Raji (cell line): ENCODE data around the gene HIRA.

ENCODE experiments used
- POLR2A ChIP-seq: IDR thresholded peaks from 2 replicates; pipeline ENCODE4 v1.6.1; 2011; ENCODE audit warnings: low read depth, low read length, control low read depth; ENCODE audit not compliant: insufficient read depth

Gene HIRA

GRCh38 chr22:19466848-19467752 lies 35.6 kb upstream of the HIRA start:
- no peak for TF ChIP-seq POLR2A

- no peak for TF ChIP-seq POLR2A
These were observed 34.7 kb upstream of the HIRA start for GRCh38 chr22:19466126-19466716.

- no peak for TF ChIP-seq POLR2A
These were observed 33.4 kb upstream of the HIRA start for GRCh38 chr22:19464975-19465374.

- no peak for TF ChIP-seq POLR2A
These were observed 33.0 kb upstream of the HIRA start for GRCh38 chr22:19464546-19464945.

- TF ChIP-seq POLR2A, result no peak
These were observed 32.2 kb upstream of the HIRA start for GRCh38 chr22:19463491-19464469.

- no peak for TF ChIP-seq POLR2A
These were observed 31.5 kb upstream of the HIRA start for GRCh38 chr22:19463008-19463407.

- no peak for TF ChIP-seq POLR2A
These were observed 30.0 kb upstream of the HIRA start for GRCh38 chr22:19461506-19461905.

GRCh38 chr22:19460036-19460435 lies 28.5 kb upstream of the HIRA start:
- TF ChIP-seq POLR2A, result no peak

GRCh38 chr22:19457828-19458428 lies 26.4 kb upstream of the HIRA start:
- TF ChIP-seq POLR2A, result no peak

GRCh38 chr22:19456541-19456940 lies 25.0 kb upstream of the HIRA start:
- no peak for TF ChIP-seq POLR2A

- no peak for TF ChIP-seq POLR2A
These were observed 24.2 kb upstream of the HIRA start for GRCh38 chr22:19455585-19456370.

- no peak for TF ChIP-seq POLR2A
These were observed 23.5 kb upstream of the HIRA start for GRCh38 chr22:19455033-19455432.

- TF ChIP-seq POLR2A, result no peak
These were observed 22.6 kb upstream of the HIRA start for GRCh38 chr22:19454156-19454555.

GRCh38 chr22:19453718-19454117 lies 22.2 kb upstream of the HIRA start:
- TF ChIP-seq POLR2A, result no peak
